SIG-M5 treated with dmso at 0.1 percent for 504 hours (cell line): ENCODE measurements around the gene GHR.
"Not testable (repeated sequence)": the region's sequence is repeated elsewhere in the genome, so short reads cannot be mapped to it uniquely, and the experiment has no call there.

Source experiments
- DNase-seq: peaks from one replicate; lab custom pipeline; 2025; ENCODE audit not compliant: unreplicated experiment; lab: John Stamatoyannopoulos, UW

Gene GHR

DNA sequence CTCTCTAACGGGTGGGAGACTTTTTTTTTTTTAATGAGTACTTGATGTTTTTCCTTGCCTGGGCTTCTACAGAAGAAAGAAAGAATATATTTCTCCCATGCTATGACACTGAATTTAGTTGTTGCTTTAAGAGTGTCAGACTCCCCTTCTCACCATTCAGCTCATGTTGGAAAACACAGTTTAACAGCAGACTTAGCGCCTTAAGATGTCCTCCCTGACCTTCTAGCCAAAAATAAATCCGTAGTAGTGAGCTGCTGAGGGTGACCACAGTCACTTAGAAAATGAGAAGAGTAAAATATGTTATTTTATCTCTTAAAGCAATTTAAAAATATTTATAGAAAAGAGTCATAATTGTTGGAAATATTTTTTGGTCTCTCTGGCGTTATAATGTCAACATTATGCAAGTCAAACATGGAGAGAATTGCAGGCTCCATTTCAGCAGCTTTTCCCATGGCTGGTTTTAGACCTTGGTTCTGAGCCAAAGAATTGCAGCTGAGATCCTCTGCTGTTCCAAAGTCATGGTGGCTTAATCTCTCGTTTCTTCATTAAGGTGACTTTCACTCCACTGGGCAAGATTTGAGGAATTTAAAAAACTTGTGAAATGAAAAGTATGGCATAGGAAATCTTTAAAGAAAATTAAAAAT lies 143.5 kb downstream of the GHR start:
- DNase-seq: no peak

DNA sequence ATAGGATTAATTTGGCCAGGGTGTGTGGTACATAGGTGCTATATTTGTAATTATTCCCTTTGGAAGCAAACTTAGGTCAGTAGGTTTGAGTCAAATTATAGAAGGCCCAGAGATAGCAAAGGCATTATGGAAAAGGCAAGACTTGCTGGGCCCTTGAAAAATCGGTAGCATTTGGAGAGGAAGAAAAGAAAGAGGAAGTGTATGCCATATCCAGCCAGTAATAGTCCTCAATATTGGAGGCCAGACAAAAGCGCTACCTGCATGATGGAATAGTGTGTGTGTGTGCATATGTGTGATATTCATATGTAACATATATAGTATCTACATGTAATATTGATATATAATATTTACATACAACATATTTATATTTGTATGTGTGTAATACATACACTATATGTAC lies 146.1 kb downstream of the GHR start:
- DNase-seq: no peak

DNA sequence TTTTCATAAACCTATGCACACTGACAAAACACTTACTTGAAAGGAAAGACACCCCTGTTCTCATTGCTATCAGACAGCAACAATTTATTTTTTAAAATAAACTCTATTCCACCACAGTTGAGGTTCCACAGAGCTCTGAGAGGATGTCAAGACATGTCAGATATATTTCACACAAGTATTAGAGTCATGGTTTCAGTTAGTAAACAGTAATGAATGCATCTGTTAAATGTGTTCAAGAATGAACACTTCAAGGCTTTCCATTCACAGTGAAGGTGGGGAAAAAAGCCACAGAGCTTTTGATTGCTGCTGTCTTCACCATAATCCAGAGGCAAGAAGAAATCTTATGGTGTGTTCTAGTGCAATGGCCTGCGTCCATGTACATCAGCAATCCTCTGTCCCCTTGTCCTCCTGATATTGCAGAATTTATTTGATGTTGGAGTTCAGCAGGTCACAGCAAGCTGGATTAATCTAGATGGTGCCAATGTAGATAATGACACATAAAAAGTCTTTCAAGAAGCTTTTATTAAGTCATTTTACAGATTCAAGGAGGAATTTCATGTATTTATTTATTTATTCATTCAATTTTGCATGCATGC lies 146.8 kb downstream of the GHR start:
- no peak for DNase-seq

- DNase-seq: no peak
These were observed 148.0 kb downstream of the GHR start for GRCh38 chr5:42570966-42571960.

DNA sequence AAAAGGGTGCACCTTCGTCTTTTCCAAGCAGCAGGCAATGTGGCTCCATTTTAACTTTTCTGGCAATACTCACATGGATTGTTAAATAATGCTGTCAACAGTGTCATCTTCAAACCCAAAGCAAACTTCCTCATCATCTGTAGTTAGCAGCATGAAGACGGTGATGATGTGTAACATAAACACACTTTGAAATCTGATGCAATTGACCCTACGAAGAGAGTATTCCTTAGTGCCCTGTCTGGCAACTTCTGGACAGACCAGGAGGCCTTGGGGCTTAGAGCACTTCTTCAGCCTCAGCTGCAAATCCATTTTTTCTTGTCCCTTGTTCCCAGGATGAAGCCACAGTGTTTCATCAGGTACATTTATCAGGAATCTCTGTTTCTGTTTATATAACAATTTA lies 149.1 kb downstream of the GHR start:
- DNase-seq: no peak

DNA sequence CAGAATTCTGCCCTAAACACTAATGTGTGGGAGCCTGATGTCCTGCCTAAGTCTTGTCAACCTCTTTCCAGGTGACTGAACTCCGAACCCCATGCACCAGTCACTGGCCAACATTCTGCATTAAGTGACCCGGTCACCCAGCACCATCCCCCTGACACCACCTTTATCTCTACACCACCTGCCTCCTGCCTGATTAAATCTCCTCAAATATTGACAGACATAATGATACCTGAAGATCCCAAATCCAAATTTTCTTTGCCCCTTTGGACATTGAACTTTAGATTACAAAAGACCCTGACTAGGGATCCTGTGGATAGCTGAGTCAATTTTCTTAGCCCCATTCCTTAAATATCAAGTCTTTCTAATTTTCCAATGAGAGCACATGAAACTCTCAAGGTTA lies 150.1 kb downstream of the GHR start:
- no peak for DNase-seq

DNA sequence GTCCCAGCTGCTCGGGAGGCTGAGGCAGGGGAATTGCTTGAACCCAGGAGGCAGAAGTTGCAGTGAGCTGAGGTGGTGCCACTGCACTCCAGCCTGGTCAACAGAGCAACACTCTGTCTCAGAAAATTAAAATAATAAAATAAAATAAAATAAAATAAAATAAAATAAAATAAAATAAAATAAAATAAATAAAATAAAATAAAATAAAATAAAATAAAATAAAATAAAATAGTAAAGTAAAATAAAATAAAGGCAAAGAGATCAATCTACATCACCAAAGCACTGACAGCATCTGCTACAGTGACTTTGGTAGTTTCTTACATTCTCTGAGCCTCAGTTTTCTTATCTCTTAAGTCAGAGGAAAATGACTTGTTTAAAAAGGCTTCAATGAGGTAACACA lies 152.7 kb downstream of the GHR start:
- DNase-seq: not testable (repeated sequence)

DNA sequence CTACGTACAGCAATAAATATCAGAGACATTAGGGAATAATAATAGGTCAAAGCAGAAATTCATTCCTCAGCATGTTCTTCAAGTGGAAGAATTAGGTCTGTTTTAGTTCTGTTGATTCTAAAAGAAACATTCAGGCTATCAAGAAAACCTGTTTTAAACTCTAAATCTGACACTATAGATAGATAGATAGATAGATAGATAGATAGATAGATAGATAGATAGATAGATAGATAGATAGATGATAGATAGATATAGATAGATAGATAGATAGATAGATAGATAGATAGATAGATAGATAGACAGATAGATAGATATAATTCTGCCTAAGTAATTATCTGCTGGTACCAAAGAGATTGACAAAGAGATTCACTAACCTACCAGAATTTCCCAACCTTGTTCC lies 155.7 kb downstream of the GHR start:
- not testable (repeated sequence) for DNase-seq

DNA sequence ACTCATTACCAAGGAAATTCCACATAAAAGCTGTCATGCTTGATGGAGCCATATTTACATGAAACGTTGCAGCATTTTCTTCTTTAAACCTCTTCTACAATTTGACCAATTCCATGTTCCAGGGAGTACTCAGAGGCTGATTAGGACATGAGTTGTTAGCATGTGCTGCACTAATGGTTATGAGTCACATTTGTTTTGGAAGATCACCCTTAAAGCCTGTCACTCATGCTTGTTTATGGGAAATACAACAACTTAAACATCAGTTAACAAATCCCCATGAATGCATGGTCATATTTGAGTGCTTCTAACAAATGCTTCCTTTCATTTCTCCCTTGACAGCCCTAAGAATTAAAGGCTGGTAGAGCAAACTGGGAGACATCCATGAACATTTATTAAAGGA lies 156.1 kb downstream of the GHR start:
- DNase-seq: no peak

DNA sequence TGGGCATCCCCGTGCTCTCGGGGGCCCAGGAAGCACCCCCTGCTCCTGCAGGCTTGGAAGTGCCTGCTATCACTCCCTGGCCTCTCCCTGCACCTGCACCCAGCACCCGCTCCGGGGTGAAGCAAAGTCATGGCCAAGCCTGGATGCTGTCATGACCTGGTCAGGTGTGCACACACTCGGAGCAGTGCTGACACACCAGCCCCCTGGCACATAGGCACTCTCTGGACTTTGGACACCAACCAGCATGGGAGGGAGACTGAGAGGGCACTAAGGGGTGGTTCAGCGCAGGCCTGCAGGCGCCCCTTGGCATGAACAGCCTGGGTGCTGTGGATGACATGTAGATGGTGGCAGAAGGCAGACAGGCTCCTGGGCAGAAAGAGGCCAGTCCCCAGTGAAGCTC lies 158.6 kb downstream of the GHR start:
- DNase-seq: no peak

- DNase-seq: no peak
These were observed 159.5 kb downstream of the GHR start for GRCh38 chr5:42582723-42583122.

DNA sequence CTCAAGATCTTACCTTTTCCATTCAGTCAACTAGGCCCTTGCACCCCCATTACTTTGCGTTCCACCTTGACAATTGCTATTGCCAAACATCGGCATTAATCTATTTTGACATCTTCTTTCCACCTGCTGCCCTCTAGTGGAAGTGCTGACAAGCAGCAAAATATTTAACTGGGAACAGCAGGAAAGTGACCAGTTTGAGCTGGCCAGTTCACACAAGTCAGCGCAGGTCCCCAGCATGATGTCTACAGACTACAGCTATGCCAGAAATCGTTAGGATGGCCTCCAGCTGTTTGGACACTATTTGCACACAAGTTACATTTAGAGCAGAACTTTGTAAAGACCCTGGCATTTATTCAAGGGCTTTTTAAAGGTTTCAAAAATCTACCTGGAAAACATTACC lies 160.1 kb downstream of the GHR start:
- peak; percentile 56 for DNase-seq

DNA sequence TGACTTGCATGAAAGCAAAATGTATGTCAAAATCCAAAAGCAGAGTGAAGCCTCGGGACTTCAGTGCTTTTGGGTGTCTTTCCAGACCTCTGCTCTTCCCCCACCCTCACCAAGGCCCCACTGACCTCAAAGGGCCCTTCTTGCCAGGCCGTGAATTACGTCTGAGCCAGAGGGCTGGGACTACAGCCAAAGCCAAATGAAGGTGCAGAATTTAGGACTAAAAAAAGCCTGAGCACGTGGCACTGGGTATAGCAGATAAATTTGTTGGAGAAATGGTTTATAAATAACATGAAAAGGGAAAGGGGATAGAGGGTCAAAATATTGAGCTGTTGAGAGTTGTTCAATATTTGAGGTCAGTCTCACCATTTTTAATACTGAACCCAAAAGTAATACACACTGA lies 163.4 kb downstream of the GHR start:
- no peak for DNase-seq

DNA sequence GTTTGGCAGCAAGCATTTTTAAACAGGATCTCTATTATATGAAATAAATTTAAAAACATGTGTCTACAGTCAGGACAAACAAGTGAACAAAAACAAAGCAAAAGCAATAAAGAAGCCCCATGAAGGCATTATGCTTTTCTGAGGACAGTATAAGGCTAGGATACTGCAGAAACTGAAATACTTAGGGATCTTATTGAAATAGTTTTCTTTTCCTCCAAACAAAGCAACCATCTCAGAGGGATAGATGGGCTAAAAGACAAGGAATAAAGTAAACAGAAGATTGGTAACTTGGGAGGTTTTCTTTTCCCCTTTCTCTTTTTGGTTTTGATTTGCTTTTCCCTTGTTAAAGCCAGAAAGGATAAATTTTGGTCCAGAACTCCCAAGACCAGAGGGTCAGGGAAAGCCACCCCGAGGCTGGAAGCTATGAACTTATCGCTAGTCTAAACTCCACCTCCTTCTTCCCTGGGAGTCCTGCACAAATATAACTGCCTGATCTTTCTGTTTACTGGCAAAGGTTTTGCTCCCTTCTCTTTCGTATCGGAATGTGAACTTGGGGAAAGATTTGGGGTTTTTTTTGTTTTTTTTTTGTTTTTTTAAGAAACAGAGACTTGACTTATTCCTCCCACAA lies 164.0 kb downstream of the GHR start:
- no peak for DNase-seq

DNA sequence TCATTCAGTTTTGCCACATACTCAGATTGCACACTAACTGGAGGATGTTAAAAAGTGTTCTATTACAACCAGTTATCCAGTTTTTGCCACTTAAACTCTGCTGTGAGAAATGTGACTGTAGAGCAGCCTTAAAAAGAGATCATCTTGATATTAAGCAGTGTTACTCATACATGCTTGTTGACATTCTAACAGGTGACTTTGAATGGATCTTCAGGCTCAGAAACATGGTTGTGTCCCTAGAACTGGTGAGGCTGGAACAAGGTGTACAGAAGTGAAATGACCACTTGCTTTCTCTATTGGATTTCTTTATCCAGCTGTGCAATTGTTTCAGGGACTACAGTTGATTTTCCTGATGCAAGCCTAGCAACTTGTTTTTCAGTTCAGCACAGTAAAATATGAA lies 167.3 kb downstream of the GHR start:
- no peak for DNase-seq

DNA sequence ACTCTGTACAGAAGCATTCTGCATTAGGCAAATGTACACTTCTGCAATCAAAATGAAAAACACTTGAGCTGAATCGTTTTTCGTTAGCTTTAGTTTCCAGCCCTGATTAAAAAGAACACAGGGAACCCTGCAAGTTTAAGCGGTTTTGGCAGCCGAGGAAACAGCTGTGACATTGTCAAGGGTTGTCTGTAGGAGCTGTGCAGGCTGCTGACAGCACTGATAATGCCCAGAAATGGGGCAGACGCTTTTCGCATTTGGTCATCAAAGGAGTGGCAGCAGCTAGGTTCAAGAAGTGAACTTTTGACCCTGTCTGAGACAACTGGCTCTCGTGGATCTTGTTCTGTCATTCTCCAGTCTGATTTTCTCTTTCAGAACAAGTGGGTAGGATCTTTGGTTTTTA lies 167.8 kb downstream of the GHR start:
- no peak for DNase-seq

DNA sequence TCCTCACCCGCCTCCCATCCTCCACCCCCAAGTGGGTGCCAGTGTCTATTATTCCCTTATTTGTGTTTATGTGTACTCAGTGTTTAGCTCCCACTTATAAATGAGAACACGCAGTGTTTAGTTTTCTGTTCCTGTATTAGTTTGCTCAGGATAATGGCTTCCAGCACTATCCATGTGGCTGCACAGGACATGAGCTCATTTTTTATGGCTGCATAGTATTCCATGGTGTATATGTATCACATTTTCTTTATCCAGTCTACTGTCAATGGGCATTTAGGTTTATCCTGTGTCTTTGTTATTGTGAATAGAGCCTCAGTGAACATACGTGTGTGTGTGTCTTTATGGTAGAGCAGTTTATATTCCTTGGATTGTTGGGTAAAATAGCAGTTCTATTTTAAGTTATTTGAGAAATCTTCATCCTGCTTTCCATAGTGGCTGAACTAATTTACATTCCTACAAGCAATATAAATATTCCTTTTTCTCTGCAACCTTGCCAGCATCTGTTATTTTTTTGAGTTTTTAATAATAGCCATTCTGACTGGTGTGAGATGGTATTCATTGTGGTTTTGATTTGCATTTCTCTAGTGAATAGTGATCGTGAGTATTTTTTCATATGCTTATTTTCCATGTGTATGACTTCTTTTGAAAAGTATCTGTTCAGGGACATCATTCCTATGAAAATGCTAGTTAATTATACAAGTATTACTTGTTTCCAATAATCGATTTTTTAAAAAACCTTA lies 169.3 kb downstream of the GHR start:
- DNase-seq: no peak

DNA sequence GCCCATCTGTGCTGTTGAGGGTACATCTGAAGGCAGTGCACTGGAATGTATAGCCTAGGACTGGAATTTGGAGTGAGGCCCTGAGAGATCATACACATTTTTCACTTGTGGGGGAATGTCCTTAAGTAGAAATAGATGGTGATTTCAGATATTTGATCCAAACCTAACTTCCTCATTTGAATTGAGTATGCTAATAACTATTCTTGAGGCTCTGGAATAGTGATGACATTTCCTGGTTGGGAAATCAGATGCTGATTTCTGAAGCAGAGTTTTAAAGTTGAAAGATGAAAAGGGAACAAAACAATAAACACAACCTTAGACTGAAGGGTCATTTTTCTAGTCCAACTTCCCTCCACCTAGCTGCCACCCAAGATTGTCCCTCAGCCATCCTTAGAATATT lies 170.4 kb downstream of the GHR start:
- peak; percentile 5 for DNase-seq

DNA sequence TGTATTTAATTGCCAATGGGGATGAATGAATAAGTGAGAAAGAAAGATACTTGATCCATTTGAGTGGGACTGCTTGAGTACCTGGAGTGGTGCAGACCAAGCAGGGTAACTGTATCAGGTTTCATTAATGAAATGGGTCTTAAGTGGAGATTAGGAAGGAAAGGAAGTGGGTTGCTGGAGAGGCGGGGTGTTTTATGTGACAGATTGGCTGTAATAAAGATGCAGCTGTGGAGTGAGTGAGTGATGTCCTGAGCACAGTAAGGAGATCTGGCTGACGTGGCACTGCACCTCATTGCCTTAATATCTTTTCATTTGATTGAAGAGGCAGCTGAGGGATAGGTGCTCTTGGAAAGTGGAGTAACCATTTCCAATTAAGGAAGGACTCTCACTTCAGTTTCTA lies 172.4 kb downstream of the GHR start:
- DNase-seq: no peak

- DNase-seq: no peak
These were observed 173.6 kb downstream of the GHR start for GRCh38 chr5:42596817-42597216.
